GM12874 (cell line): Measurements from ENCODE around the gene ACTRT2.

Experiments used
- CTCF ChIP-seq: IDR thresholded peaks from 2 replicates; pipeline ENCODE4 v1.5.1; 2011; ENCODE audit warnings: low read depth, mild to moderate bottlenecking, control low read depth, low read length, moderate library complexity; ENCODE audit not compliant: insufficient read depth

Gene ACTRT2

GRCh38 chr1:3033790-3034090 lies 12.5 kb downstream of the ACTRT2 start:
- no peak for TF ChIP-seq CTCF

- TF ChIP-seq CTCF, result no peak
Measured at GRCh38 chr1:3034162-3034561, 12.9 kb downstream of the ACTRT2 start.

- TF ChIP-seq CTCF, result no peak
Measured at GRCh38 chr1:3034728-3035562, 13.7 kb downstream of the ACTRT2 start.

- TF ChIP-seq CTCF, result no peak
Measured at GRCh38 chr1:3035563-3036446, 14.5 kb downstream of the ACTRT2 start.

- no peak for TF ChIP-seq CTCF
Measured at GRCh38 chr1:3036447-3037280, 15.4 kb downstream of the ACTRT2 start.

GRCh38 chr1:3037281-3038040 lies 16.2 kb downstream of the ACTRT2 start:
- no peak for TF ChIP-seq CTCF

GRCh38 chr1:3038113-3038551 lies 16.9 kb downstream of the ACTRT2 start:
- no peak for TF ChIP-seq CTCF
